WERI-Rb-1 (cell line): ENCODE data around the gene SORBS1.

ENCODE experiments used
- DNase-seq: peaks from one replicate; pipeline ENCODE4 v3.0.0-alpha.2; 2020
- H3K27ac ChIP-seq: fragments of 250-450 bp; sonication (Bioruptor Pico); 2 replicates; pipeline ENCODE4 v1.5.1; 2020; ENCODE audit warnings: mild to moderate bottlenecking, moderate library complexity
- H3K27me3 ChIP-seq: fragments of 250-450 bp; sonication (Bioruptor Pico); 2 replicates; pipeline ENCODE4 v1.5.1; 2021; ENCODE audit warnings: mild to moderate bottlenecking, low read depth, moderate library complexity; ENCODE audit not compliant: insufficient read depth, severe bottlenecking
- H3K36me3 ChIP-seq: fragments of 250-450 bp; sonication (Bioruptor Pico); 2 replicates; pipeline ENCODE4 v1.5.1; 2020; ENCODE audit warnings: mild to moderate bottlenecking, moderate library complexity
- H3K4me3 ChIP-seq: 2 replicates; pipeline ENCODE4 v1.5.1; 2011; ENCODE audit warnings: low read depth, mild to moderate bottlenecking, control low read depth, low read length
- H3K9me3 ChIP-seq: fragments of 250-450 bp; sonication (Bioruptor Pico); 2 replicates; pipeline ENCODE4 v1.5.1; 2021; ENCODE audit warnings: mild to moderate bottlenecking, moderate library complexity; ENCODE audit not compliant: severe bottlenecking
- CTCF ChIP-seq: IDR thresholded peaks from 2 replicates; pipeline ENCODE4 v1.5.1; 2011; ENCODE audit warnings: low read depth, mild to moderate bottlenecking, control low read depth, inconsistent platforms, low read length

The SORBS1 gene

GRCh38 chr10:95445223-95445836, 115.8 kb downstream of the SORBS1 start:
- no peaks in the 10 kb centered on the region for H3K27me3 ChIP-seq
- H3K36me3 ChIP-seq: no peaks in the 10 kb centered on the region
- no peak for DNase-seq
- H3K9me3 ChIP-seq: no peaks in the 10 kb centered on the region
- H3K4me3 ChIP-seq: no peak overlapping the region
- TF ChIP-seq CTCF: no peak
- H3K27ac ChIP-seq: no peak overlapping the region

- TF ChIP-seq CTCF: no peak
- no peaks in the 10 kb centered on the region for H3K36me3 ChIP-seq
- H3K4me3 ChIP-seq: no peak overlapping the region
- no peaks in the 10 kb centered on the region for H3K9me3 ChIP-seq
- H3K27ac ChIP-seq: no peak overlapping the region
- DNase-seq: no peak
- H3K27me3 ChIP-seq: no peaks in the 10 kb centered on the region
Measured at GRCh38 chr10:95444792-95445191, 116.4 kb downstream of the SORBS1 start.

- Histone ChIP-seq H3K36me3 (no peaks in the 10 kb centered on the region), H3K9me3 (no peaks in the 10 kb centered on the region), H3K27me3 (no peaks in the 10 kb centered on the region), H3K4me3 (no peak overlapping the region), H3K27ac (no peak overlapping the region)
- no peak for TF ChIP-seq CTCF
- DNase-seq: no peak
Measured at GRCh38 chr10:95443636-95444035, 117.5 kb downstream of the SORBS1 start.

GRCh38 chr10:95442341-95442740, 118.8 kb downstream of the SORBS1 start:
- no peak for DNase-seq
- no peaks in the 10 kb centered on the region for H3K27me3 ChIP-seq
- H3K27ac ChIP-seq: no peak overlapping the region
- H3K4me3 ChIP-seq: no peak overlapping the region
- H3K9me3 ChIP-seq: no peaks in the 10 kb centered on the region
- TF ChIP-seq CTCF: no peak
- H3K36me3 ChIP-seq: no peaks in the 10 kb centered on the region

GRCh38 chr10:95441547-95441923, 119.6 kb downstream of the SORBS1 start:
- no peak overlapping the region for H3K27ac ChIP-seq
- TF ChIP-seq CTCF: no peak
- DNase-seq: no peak
- no peaks in the 10 kb centered on the region for H3K36me3 ChIP-seq
- no peak overlapping the region for H3K4me3 ChIP-seq
- H3K27me3 ChIP-seq: no peaks in the 10 kb centered on the region
- H3K9me3 ChIP-seq: no peaks in the 10 kb centered on the region
